GM18507 (cell line): ENCODE data around the gene C5orf15.

Experiments used
- DNase-seq: peaks from one replicate; pipeline ENCODE4 v3.0.0; 2011; ENCODE audit warnings: low read depth; ENCODE audit not compliant: insufficient read length; ENCODE audit errors: extremely low spot score
- FAIRE-seq: peaks from 2 replicates; lab custom pipeline; 2011; peaks lifted over from hg19 to GRCh38; lab: Jason Lieb, UNC

C5orf15 gene

DNA sequence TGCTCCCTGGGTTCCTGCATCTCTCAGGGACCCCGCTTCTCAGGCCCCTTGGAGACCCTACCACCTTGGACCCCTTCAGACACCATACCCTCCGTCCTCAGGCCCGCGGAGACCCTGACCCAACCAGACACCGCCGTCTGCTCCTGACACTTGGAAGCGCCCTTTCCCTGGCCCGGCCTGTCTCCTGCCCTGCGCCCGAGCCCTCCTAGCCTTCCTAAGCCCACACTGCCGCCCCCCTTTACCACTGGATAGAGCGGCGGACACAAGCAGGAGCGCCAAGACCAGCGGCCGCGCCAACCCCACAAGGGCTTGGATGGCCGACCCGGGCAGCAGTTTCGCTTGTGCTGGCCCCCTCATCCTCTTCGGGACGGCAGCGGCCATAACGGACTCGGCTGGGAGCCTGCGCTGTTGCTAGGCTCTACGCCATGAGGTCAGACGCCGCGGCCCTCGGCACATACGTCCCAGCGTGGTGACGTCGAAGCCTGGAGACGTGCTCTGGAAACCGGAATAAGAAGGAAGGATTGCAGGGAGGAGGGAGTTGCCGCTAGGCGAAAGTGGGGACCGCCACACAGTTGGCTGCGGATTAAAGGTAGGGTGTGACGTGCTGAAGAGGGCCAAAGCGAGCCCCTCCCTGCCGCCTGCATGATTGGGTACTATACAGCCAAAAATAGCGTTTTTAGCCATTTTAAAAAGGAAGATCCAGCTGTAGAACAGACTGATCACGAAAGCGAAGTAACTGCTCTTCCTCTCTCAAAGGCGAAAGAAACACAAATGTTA lies at the start of gene C5orf15:
TSS of gene C5orf15 (minus strand) at position 422 of the 777 bp plus-strand sequence. CDS start at position 381, 41 bp downstream.
- DNase-seq (peak; percentile 88), FAIRE-seq (peak; percentile 96)

DNA sequence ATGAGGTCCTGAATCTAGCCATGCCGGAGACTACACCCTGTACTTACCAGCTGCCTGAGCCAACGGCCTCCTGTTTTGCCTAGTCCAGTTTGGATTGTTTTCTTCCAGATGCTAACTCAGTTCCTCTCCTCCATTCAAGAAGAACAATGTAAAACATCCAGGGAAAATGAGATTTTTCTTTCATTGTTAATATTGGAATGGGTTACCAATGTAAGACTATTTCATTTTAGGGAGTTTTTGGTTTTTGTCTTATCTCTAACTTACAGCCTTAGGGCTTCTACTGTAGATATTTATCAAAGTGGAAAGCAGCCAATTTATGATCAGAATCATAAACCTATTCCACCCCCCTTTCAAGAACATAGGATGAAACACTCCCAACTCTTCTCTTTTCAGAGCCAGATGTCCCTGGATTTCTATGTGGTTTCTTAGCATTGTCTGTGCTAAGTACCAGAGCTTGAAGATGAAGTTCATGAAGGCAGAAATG lies 39.9 kb upstream of the C5orf15 start:
- DNase-seq (no peak), FAIRE-seq (no peak)

DNA sequence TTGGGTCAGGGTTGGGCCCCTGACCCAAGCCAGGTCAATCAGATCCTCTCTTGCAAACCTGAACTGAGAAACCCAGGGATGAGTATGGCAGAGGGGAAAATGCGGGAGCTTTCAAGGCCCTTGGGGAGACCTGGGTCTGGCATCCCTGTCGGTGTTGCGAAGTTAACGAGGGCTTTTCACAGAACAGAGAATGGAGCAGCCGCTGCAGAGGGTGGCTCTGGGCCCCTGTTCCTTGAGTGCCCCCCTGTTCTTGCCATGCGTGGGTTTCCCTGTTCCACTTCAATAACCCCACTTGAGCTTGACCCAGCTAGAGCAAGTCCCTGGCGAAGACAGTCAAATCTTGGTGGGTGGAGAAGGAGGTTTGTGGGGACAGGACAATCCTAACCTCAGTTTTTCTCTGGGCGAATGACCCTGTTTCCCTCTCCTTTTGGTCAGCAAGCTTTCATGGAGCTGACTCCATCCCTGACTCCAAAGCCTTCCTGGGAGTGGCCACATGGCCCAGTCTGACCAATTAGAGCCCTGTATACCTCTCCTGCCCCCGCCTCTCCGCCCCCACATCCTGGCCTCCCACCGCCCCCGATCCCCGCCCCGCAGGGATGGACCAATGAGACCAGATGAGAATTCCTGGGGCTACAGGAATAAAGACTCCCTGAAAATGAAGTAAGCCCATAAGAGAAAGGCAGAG lies 39.3 kb upstream of the C5orf15 start:
- FAIRE-seq, result no peak

DNA sequence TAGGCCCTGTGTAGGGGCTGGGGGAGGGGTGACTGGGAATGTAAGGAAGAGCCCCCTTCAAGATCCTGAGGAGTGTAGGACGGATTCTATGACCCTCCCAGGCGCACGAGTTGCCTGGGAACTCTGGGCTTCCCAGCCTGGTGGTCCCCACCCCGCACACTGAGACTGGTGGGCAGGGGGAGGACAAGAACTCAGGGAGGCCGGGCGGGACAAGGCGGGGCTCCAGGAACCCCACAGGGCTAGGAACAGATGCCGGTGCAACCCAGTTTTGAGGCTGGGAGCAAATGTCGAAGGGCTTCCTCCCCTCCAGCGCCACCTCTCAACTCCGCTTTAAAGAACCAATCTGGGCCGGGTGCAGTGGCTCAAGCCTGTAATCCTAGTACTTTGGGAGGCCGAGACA lies 37.7 kb upstream of the C5orf15 start:
- DNase-seq, result no peak
- FAIRE-seq, result no peak

More for the DNA sequence above, 39.3 kb upstream of the C5orf15 start:
- no peak for DNase-seq

DNA sequence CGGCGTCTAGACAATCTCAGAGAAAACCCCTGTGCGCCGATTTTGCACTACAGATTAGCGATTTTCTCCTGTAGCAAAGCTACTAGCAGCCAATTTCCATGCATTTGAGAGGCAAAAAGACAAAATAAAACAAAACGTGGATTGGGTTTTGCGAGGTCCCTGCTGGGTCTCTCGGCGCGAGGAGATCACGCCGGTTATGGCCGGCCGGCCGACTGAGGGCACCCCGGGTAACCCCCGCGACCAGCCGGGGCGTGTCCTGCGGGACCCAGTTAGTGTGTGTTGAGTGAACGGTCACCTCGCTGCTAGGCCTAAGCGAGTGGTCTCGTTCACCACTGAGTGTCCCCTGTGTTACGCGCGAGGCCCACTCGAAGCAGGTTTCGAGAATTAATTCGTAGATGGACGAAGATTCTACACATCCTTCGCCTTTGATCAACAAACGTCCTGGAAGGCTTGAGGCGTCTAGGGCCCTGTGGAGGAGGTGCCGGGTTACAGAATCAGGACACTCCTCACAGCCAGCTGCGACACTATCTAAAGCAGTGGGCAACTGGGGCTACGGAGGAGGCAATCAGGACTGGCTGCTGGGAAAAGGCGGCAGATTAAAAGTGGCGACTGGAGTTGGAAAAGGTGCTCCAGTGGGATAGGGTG lies 37.1 kb upstream of the C5orf15 start:
- DNase-seq, result no peak
- no peak for FAIRE-seq

DNA sequence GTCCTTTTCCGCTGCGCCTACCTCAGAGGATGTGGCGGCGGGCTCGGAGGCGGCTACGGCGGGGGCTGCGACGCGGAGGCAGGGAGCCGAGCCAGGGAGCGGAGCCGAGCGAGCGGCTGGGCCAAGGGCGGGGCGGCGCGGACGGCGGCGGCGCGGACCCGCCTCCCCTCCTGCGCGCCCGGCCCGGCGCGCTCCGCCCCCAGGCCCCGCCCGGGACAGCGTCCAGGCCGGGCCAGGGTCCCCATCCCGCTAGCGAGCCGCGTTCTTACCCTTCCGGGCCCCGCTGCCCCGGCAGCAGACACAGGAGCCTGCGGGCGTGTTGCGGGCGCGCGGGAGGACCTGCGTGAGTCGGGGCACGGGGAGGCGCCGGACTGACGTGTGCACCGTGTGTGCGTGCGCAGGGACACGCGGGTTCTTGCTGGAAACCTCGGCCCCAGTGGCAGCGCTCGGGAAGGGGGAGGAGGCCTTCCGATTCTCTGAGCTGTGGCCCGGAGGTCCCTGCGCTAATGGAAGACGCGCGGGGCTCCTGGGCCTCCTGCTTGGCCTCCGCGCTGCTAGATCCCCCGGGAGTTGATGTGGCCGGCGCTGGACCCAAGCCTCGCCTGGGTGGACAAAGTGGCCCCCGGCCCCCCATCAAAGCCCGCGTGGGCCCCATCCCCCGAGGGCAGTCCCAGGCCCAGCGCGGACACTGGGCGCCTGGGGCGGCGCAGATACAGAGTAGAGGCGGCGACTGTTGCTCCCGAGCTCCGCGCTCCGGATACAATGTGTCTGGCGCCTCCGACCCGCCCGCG lies 36.4 kb upstream of the C5orf15 start, which contains the start of gene VDAC1:
TSS of gene VDAC1 (minus strand) at position 350 of the 791 bp plus-strand sequence. CDS start 11,963 bp downstream, outside the sequence.
- peak; percentile 18 for FAIRE-seq
- peak; percentile 87 for DNase-seq

DNA sequence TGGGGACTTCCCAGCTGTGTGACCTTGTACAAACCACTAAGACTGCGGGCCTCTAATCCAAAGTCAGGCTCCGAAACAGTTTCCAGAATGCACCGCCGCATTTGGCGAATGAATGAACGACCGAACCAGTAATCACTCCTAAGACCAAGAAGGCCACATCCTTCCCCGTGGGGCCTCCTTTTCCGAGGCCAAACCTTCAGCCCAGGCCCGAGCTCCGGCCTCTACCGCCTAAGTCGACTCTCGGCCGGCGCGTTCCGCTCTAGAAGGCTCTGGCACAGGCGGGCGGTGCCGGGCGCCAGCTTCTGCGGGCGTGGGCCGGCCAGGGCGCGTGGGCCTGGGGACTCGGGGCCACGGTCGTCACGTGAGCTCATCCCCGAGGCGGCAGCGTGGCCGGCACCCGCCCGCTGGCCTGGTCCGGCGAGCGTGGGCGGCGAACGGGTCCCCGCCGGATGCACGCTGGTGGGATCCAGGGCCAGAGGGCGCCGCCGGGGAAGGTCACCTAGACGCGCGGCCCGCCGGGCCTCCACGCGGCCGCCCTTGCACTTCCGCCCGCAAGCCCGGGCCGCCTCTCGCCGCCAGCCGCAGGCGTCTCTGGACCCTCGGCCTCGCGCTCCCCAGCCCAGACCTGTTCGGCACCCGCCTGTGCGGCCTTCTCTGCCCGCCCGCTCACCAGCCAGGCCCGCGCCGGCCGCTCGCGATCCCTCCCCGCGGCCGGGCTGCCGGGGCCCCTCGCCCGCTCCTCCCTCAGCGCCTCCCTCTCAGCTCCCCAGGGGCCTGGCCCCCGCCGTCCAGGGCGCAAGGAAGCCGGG lies 35.6 kb upstream of the C5orf15 start:
- no peak for FAIRE-seq
- peak; percentile 54 for DNase-seq

DNA sequence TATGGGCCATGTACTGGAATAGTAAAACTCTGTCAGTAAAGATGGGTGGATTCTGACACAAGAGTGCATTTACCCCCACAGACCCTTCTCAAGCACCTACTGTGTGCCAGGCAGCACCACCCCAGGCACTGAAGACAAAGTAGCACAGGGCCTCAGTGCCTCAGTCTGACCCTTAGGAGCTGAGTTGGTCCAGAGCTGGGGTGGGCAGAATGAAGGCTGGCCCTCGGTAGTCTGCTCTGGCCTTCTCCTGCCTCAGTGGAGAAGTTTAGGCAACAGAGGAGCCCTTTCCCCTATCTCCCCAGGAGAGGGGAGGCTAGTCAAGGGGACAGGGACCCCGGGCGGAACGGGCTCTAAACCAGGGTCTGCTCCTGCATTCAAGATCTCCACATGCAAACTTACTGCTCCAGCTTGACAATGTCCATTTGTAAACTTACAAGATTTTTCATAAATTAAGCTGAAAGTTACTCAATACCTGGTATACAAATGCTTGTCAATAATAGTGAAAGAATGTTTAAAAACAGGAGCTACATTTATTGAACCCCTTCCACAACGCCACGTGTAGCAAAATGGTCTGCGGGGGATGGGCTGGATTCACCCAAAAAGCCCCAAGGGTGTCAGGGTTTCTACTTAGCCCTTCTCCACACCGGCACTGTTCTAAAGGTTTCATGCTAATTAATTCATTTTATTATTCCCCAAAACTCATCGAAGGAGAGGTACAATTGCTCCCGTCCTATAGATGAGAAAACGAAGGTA lies 34.8 kb upstream of the C5orf15 start:
- FAIRE-seq (no peak), DNase-seq (no peak)

DNA sequence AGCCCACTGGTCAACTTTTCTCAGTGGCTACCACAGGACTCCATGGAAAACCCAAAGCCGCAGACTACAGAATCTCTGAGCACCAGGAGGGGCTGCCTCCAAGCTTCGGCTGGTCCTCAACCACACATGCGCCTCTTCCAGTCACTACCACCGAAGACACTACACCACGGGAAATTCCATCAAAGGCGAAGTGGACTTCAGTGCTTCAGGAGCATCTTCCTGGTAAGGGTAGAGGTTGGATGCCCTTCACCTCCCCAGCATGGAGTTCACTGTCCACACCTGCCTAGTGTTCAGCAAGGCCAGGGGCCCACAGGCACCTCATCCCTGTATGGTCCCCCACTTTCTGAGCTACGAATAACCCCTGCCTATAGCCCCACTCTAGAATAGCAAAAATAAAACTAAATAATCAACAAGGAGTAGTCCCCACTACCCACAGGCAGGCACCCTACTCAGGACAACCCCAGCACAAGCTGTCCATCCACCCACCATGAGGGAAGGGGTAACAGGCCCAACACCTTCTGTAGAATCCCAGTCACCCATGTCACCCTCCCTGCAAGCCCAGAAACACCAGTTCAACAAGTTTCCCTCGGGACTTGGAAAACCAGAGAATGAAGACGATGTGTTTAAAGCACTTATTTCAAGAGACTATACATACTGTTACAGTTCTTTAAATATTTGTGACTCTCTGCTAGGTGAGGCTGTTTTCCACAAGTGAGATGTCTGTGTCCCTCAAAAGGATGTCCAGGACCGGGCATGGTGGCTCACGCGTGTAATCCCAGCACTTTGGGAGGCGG lies 33.7 kb upstream of the C5orf15 start:
- DNase-seq, result no peak
- FAIRE-seq, result no peak

DNA sequence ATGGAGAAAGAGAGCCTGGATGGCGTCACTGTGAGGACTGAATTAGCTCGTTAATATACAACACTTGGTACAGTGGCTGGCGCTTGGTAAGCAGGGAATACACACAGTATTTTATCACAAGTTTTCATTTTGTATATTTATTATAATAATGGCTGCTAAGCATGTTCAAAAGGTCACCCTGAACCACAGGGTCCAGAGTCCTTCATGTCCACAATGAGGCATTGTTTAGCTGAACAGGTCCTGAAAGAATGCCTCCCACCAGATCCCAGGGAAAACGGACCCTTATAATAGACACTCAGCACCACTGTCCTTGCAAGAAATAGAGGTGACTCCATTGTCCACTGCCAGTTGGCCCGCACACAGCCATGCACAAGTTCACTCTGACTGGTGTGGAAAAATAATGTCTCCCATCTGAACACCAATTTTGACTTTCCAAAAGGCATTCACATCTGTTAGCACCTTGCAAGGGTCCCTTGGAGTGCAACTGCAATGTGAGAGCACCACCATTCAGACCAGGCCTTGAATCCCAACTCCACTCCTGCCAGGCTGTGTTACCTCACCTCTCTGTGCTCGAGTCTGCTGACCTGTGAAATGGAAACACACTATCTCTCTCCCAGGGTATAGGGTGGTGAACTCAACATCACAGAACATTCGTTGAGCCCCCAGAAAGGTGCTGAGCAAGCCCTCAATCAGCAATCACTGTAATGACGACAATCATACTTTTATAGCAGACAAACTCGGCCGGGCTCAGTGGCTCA lies 32.5 kb upstream of the C5orf15 start:
- DNase-seq, result no peak
- no peak for FAIRE-seq

DNA sequence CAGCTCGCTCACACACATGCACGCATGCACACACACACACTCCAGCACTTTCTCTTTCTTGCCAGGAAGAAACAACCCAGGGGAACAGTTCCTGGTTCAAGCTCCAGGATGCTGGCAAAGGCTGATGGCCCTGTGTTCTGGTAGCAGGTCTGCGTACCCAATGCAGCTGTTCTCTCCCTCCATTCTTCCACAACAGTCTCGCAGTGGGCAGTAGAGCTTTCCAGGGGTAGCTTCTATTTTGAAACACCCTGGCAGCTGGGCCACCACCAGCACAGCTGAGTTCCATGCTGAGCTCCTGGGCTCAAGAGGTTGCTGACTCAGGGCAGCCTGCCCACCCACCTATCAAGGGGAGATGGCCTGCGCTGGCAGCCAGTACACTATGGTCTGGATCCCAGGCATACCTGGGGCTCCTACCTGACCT lies 31.7 kb upstream of the C5orf15 start:
- no peak for FAIRE-seq
- DNase-seq, result no peak

DNA sequence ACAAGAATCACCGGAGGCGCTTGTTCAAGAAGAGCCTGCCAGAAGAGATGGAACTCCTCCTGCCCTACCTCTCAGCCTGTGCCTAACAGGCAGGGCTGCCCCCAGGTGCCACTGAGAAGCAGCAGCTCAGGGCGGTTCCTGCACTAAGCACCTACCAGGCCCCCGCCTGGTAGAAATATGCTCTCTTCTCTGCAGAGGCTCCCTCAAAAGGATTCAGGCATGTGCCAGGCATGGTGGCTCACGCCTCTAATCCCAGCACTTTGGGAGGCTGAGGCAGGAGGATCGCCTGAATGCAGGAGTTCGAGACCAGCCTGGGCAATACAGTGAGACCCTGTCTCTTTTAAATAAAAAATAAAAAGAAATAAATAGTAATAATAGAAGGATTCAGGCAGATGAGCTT lies 30.4 kb upstream of the C5orf15 start:
- no peak for FAIRE-seq
- DNase-seq, result no peak

DNA sequence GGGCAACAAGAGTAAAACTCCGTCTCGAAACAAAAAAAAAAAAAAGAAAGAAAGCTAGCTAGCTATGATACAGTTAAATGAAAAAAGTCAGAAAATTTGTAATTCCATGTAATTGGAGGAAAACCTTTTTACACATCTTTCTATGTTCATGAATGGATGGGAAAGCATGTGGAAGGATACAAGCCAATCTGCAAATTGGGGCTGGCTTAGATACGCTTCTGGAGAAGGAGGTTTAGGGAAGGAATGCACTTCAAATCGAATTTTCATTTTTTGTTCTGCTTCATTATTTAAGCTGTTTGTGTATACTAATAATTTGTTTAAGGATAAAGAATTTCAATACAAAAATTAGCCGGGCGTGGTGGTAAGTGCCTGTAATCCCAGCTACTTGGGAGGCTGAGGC lies 29.6 kb upstream of the C5orf15 start:
- no peak for FAIRE-seq

DNA sequence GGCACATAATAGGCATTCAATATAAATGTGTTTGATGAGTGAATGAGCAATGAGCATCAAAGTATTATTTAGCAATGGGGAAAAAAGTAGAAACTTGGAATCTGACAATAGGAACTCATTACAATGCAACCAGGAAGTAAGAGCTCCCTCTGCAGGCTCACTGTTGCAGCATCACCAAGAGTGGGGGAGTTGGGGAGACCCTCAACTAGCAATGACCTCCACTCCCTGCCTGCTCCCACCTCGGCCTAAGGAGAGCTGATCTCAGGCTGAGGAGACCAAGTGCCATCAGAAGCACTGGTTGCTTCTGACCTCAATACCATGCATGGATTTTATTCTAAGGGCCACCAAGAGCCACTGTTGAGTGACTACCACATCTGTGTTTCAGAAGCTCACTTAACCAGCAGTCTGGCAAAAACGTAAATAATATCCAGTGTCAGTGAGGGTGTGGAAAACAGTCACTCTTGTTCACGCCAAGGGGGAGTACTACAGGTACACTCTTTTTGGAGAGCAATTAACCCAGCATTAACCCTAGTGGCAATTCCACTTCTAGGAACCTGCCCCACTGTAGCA lies 28.3 kb upstream of the C5orf15 start:
- DNase-seq (no peak), FAIRE-seq (no peak)

More for the DNA sequence above, 29.6 kb upstream of the C5orf15 start:
- DNase-seq, result no peak

DNA sequence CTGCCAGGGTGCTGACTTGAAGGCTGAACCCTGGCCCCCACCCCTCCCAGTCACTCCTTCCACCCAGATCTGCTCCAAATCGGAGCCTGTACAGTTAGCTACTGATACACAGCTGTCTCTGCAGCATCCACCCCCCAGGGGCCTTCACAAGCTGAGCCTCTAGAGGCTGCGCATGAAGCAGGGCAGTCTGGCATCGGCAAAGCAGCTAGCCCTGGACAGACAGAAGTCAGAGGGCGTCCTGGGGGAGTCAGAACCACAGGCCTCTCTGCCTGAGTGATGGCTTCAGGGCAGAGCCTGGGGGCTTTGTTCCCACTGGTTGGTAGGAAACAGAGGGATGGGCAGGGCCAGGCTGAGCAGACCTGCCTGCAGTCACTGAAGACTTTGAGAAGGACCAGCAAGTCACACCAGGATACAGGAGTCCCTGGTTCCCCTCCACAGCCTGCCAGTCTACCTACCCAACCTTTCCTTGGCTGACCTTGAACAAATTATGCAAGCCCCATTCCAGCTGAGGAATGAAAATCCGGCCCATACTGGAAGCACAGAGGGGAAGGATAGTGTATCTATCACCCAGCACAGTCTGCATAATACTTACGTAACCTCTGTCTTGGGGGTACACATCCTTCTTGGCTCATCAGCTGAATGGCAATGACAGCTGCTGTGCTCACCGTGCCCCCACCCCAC lies 27.6 kb upstream of the C5orf15 start:
- FAIRE-seq, result no peak

DNA sequence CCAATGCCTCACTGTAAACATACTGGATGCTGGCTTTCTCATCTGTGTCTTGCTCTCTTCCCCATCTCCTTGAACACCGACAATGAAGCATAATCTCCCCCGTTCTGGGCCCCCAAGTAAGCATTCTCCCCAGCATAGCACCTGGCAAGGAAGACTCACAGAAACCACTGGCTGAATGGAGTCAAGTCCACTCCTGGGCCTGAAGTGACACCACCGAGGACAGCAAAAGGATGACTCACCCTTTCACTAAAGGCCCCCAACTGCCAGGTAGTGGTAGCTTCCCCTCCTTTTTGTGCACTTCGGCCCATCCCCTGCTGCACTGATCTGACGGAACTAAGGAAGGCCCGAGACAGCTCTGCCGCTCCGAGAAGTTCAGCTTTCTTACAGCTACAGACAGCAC lies 26.9 kb upstream of the C5orf15 start:
- no peak for FAIRE-seq
- DNase-seq, result no peak

More for the DNA sequence above, 27.6 kb upstream of the C5orf15 start:
- DNase-seq, result no peak
